Measurements from ENCODE around the gene ZNF789. TPM values are rescaled to one million over a fixed set of nuclear protein-coding genes. Genes with fewer than 3 reads are reported as not detected.

Gene ZNF789
- total RNA-seq, 5 donors from 2014 or later (not counting 1 experiment from before 2014, with no cell fraction given): 17.0 to 24.8 (median 19.7) TPM

- ChIA-PET POLR2A (interaction anchor here in 1 of 2 donors (0.6 kb wide), 1 partner anchor 66 kb away, joined by 3 read pairs; no protein-coding TSS in a partner anchor), CTCF (no interaction called here)
- Histone ChIP-seq H3K4me3 (ENCODE audit: control insufficient read depth in 1 of 2, extremely low read depth in 1 of 2, low read length in 1 of 2) (no peak overlapping the region), H3K36me3 (ENCODE audit: control insufficient read depth in 2 of 2, extremely low read depth in 1 of 2, insufficient read depth in 1 of 2, low read length in 1 of 2) (peaks cover 0 to 5% of the 10 kb centered on the region in 2 donors), H3K9me3 (no peaks in the 10 kb centered on the region), H3K4me1 (ENCODE audit: control insufficient read depth in 1 of 2, extremely low read depth in 1 of 2, insufficient read depth in 2 of 2, low read length in 2 of 2) (peaks cover 13 to 39% of the 10 kb centered on the region in 2 experiments), H3K27me3 (replicated peaks in 1 of 2; ENCODE audit: control insufficient read depth in 2 of 2, extremely low read depth in 1 of 2, insufficient read depth in 2 of 2, low read length in 1 of 2) (no peaks in the 10 kb centered on the region), H3K27ac (ENCODE audit: low read length) (no peak overlapping the region)
- H3K4me3 Mint-ChIP-seq: no peak overlapping the region
- ATAC-seq (replicated peaks in 1 of 4): no peak
- H3K27me3 Mint-ChIP-seq: peaks cover 0 to 4% of the 10 kb centered on the region in 2 donors
- H3K27ac Mint-ChIP-seq: no peak overlapping the region
- peaks cover 5% of the 10 kb centered on the region for H3K36me3 Mint-ChIP-seq
- WGBS (ENCODE audit: insufficient coverage): 93% methylated on average over 18 of the region's 29 CpGs
- DNase-seq: no peak
- no peaks in the 10 kb centered on the region for H3K9me3 Mint-ChIP-seq
- peaks cover 33 to 46% (median 41%) of the 10 kb centered on the region in 3 donors for H3K4me1 Mint-ChIP-seq
These were observed 4.3 kb upstream of the ZNF789 start for GRCh38 chr7:99468336-99468918.

GRCh38 chr7:99469381-99470065 is 3.2 kb upstream of the ZNF789 start:
- ChIA-PET POLR2A (no interaction called here), CTCF (interaction anchor here in 1 of 2 donors (0.6 kb wide), 1 partner anchor 692 kb away, joined by 3 read pairs; no protein-coding TSS in a partner anchor)
- Mint-ChIP-seq H3K36me3 (no peaks in the 10 kb centered on the region), H3K9me3 (no peaks in the 10 kb centered on the region), H3K4me3 (peak overlapping the region in 1 of 3 donors; percentile 13), H3K27ac (no peak overlapping the region), H3K4me1 (peaks cover 34 to 42% (median 39%) of the 10 kb centered on the region in 3 donors), H3K27me3 (peaks cover 0 to 4% of the 10 kb centered on the region in 2 donors)
- H3K36me3 ChIP-seq (ENCODE audit: control insufficient read depth in 2 of 2, extremely low read depth in 1 of 2, insufficient read depth in 1 of 2, low read length in 1 of 2): no peaks in the 10 kb centered on the region
- no peak overlapping the region for H3K27ac ChIP-seq (ENCODE audit: low read length)
- WGBS (ENCODE audit: insufficient coverage): 70% methylated on average over 19 of the region's 23 CpGs
- ATAC-seq (replicated peaks in 1 of 4) (no peak), DNase-seq (no peak)
- H3K4me3 ChIP-seq (ENCODE audit: control insufficient read depth in 1 of 2, extremely low read depth in 1 of 2, low read length in 1 of 2): no peak overlapping the region
- H3K27me3 ChIP-seq (replicated peaks in 1 of 2; ENCODE audit: control insufficient read depth in 2 of 2, extremely low read depth in 1 of 2, insufficient read depth in 2 of 2, low read length in 1 of 2): no peaks in the 10 kb centered on the region
- H3K4me1 ChIP-seq (ENCODE audit: control insufficient read depth in 1 of 2, extremely low read depth in 1 of 2, insufficient read depth in 2 of 2, low read length in 2 of 2): peaks cover 16 to 36% of the 10 kb centered on the region in 2 experiments
- H3K9me3 ChIP-seq: no peaks in the 10 kb centered on the region

GRCh38 chr7:99473315-99473596 is 566 bp downstream of the ZNF789 start:
- ATAC-seq (replicated peaks in 1 of 4) (no peak), DNase-seq (peak in 1 of 35 experiments; percentile 41)
- WGBS (ENCODE audit: insufficient coverage): 3% methylated on average over 7 of the region's 7 CpGs
- Mint-ChIP-seq H3K27me3 (peaks cover 0 to 4% of the 10 kb centered on the region in 2 donors), H3K4me3 (peak overlapping the region; percentile 90 to 99 (median 96)), H3K27ac (peak overlapping the region; percentile 88 to 94), H3K36me3 (peaks cover 3% of the 10 kb centered on the region), H3K9me3 (no peaks in the 10 kb centered on the region), H3K4me1 (peaks cover 38 to 45% (median 39%) of the 10 kb centered on the region in 3 donors)
- no peak overlapping the region for H3K27ac ChIP-seq (ENCODE audit: low read length)
- ChIA-PET POLR2A (interaction anchor here (0.6 to 1.0 kb wide), 3 partner anchors 32 to 653 kb away, joined by 3 to 13 read pairs (median 3); partner anchors contain the start of genes MBLAC1 (in 1 of the 2) and ZKSCAN5 (in 1 of the 2)), CTCF (interaction anchor here in 1 of 2 donors (0.6 to 1.3 kb wide), 2 partner anchors 17 to 529 kb away, joined by 4 read pairs; no protein-coding TSS in a partner anchor)
- no peaks in the 10 kb centered on the region for H3K9me3 ChIP-seq
- H3K4me3 ChIP-seq (ENCODE audit: control insufficient read depth in 1 of 2, extremely low read depth in 1 of 2, low read length in 1 of 2): peak overlapping the region; percentile 63 to 88
- peaks cover 9 to 30% of the 10 kb centered on the region in 2 experiments for H3K4me1 ChIP-seq (ENCODE audit: control insufficient read depth in 1 of 2, extremely low read depth in 1 of 2, insufficient read depth in 2 of 2, low read length in 2 of 2)
- no peaks in the 10 kb centered on the region for H3K27me3 ChIP-seq (replicated peaks in 1 of 2; ENCODE audit: control insufficient read depth in 2 of 2, extremely low read depth in 1 of 2, insufficient read depth in 2 of 2, low read length in 1 of 2)
- peaks cover 0 to 7% of the 10 kb centered on the region in 2 donors for H3K36me3 ChIP-seq (ENCODE audit: control insufficient read depth in 2 of 2, extremely low read depth in 1 of 2, insufficient read depth in 1 of 2, low read length in 1 of 2)

GRCh38 chr7:99476107-99476506 is 3.4 kb downstream of the ZNF789 start:
- peaks cover 45 to 58% (median 50%) of the 10 kb centered on the region in 3 donors for H3K4me1 Mint-ChIP-seq
- no peak overlapping the region for H3K4me3 Mint-ChIP-seq
- Histone ChIP-seq H3K4me3 (ENCODE audit: control insufficient read depth in 1 of 2, extremely low read depth in 1 of 2, low read length in 1 of 2) (no peak overlapping the region), H3K4me1 (ENCODE audit: control insufficient read depth in 1 of 2, extremely low read depth in 1 of 2, insufficient read depth in 2 of 2, low read length in 2 of 2) (peaks cover 13 to 42% of the 10 kb centered on the region in 2 experiments), H3K9me3 (no peaks in the 10 kb centered on the region), H3K36me3 (ENCODE audit: control insufficient read depth in 2 of 2, extremely low read depth in 1 of 2, insufficient read depth in 1 of 2, low read length in 1 of 2) (peaks cover 0 to 23% of the 10 kb centered on the region in 2 donors), H3K27me3 (replicated peaks in 1 of 2; ENCODE audit: control insufficient read depth in 2 of 2, extremely low read depth in 1 of 2, insufficient read depth in 2 of 2, low read length in 1 of 2) (no peaks in the 10 kb centered on the region), H3K27ac (ENCODE audit: low read length) (no peak overlapping the region)
- ChIA-PET CTCF (interaction anchor here (0.6 to 1.0 kb wide), 3 partner anchors 10 to 1122 kb away, joined by 4 to 11 read pairs (median 4); no protein-coding TSS in a partner anchor), POLR2A (interaction anchor here (0.5 to 0.7 kb wide), 3 partner anchors 13 to 648 kb away, joined by 5 to 9 read pairs (median 6); no protein-coding TSS in a partner anchor)
- H3K36me3 Mint-ChIP-seq: peaks cover 3% of the 10 kb centered on the region
- ATAC-seq (replicated peaks in 1 of 4) (no peak), DNase-seq (no peak)
- H3K27ac Mint-ChIP-seq: no peak overlapping the region
- no peaks in the 10 kb centered on the region for H3K27me3 Mint-ChIP-seq
- WGBS (ENCODE audit: insufficient coverage): 93% methylated on average over 2 of the region's 5 CpGs
- H3K9me3 Mint-ChIP-seq: no peaks in the 10 kb centered on the region

- WGBS (ENCODE audit: insufficient coverage): 74% methylated on average over 8 of the region's 15 CpGs
- ATAC-seq (replicated peaks in 1 of 4) (peak in 2 of 4 experiments; percentile 45 to 53), DNase-seq (no peak)
- POLR2A ChIA-PET: interaction anchor here in 1 of 2 donors (0.6 kb wide), 1 partner anchor 1230 kb away, joined by 4 read pairs; no protein-coding TSS in a partner anchor
- Mint-ChIP-seq H3K27ac (peak overlapping the region; percentile 84 to 86), H3K27me3 (no peaks in the 10 kb centered on the region), H3K4me3 (peak overlapping the region in 1 of 3 donors; percentile 59), H3K9me3 (no peaks in the 10 kb centered on the region), H3K36me3 (peaks cover 6% of the 10 kb centered on the region), H3K4me1 (peaks cover 33 to 41% (median 33%) of the 10 kb centered on the region in 3 donors)
- Histone ChIP-seq H3K4me3 (ENCODE audit: control insufficient read depth in 1 of 2, extremely low read depth in 1 of 2, low read length in 1 of 2) (no peak overlapping the region), H3K9me3 (no peaks in the 10 kb centered on the region), H3K27ac (ENCODE audit: low read length) (peak overlapping the region; percentile 43), H3K36me3 (ENCODE audit: control insufficient read depth in 2 of 2, extremely low read depth in 1 of 2, insufficient read depth in 1 of 2, low read length in 1 of 2) (peaks cover 3 to 28% of the 10 kb centered on the region in 2 donors), H3K27me3 (replicated peaks in 1 of 2; ENCODE audit: control insufficient read depth in 2 of 2, extremely low read depth in 1 of 2, insufficient read depth in 2 of 2, low read length in 1 of 2) (no peaks in the 10 kb centered on the region), H3K4me1 (ENCODE audit: control insufficient read depth in 1 of 2, extremely low read depth in 1 of 2, insufficient read depth in 2 of 2, low read length in 2 of 2) (peaks cover 10 to 28% of the 10 kb centered on the region in 2 experiments)
- CTCF ChIA-PET: no interaction called here
These were observed 6.1 kb downstream of the ZNF789 start for GRCh38 chr7:99478464-99479440.

All from T-cell (primary cell).